Activated B cell treated with CpG ODN at 0.5 μM for 24 hours (primary cell): Measurements from ENCODE around the gene DNASE1. TPM values are rescaled to one million over a fixed set of nuclear protein-coding genes. Genes with fewer than 3 reads are reported as not detected.

Experiments
- ATAC-seq: fragments of 200-7000 bp; cut with Tn5 transposase; one replicate; pipeline ENCODE4 v1.10.0; 2021; ENCODE audit warnings: low read depth, mild to moderate bottlenecking, moderate library complexity
- CTCF ChIA-PET: fragments of 350-600 bp; sonication (Branson Sonifier 250); formaldehyde crosslinking; loops from one replicate; lab custom pipeline; 2021; ENCODE audit warnings: antibody characterized with exemption; lab: Charles Lee
- POLR2A ChIA-PET: fragments of 350-600 bp; sonication (Branson Sonifier 250); formaldehyde crosslinking; loops from one replicate; lab custom pipeline; 2021; ENCODE audit warnings: antibody characterized with exemption; lab: Charles Lee
- DNase-seq: peaks from one replicate; pipeline ENCODE4 v3.0.0; 2022
- H3K27ac Mint-ChIP-seq: one replicate; pipeline ENCODE4 v1.8.0; 2020; ENCODE audit warnings: mixed read lengths
- H3K27me3 Mint-ChIP-seq: one replicate; pipeline ENCODE4 v1.8.0; 2021; ENCODE audit warnings: mixed read lengths
- H3K36me3 Mint-ChIP-seq: one replicate; pipeline ENCODE4 v1.8.0; 2021; ENCODE audit warnings: low read depth, mixed read lengths
- H3K4me1 Mint-ChIP-seq: one replicate; pipeline ENCODE4 v1.8.0; 2021; ENCODE audit warnings: mixed read lengths
- H3K4me3 Mint-ChIP-seq: one replicate; pipeline ENCODE4 v1.8.0; 2020; ENCODE audit warnings: mild to moderate bottlenecking, mixed read lengths
- H3K9me3 Mint-ChIP-seq: one replicate; pipeline ENCODE4 v1.8.0; 2020; ENCODE audit warnings: mixed read lengths
- intact Hi-C: fragments of 100-400 bp; cut with micrococcal nuclease; formaldehyde crosslinking; loops from one replicate; pipeline ENCODE4 v1.15.1; 2024
- total RNA-seq: library from RNA; stranded (reverse); gene quantifications from 2 replicates; pipeline ENCODE4 v1.2.3, GENCODE V29; 2022
- TF ChIP-seq, protein P1 (sequence below): fragments of 200-600 bp; IDR thresholded peaks from one replicate; pipeline ENCODE4 v1.8.0; 2022; ENCODE audit warnings: antibody characterized with exemption, mild to moderate bottlenecking

Gene DNASE1
- total RNA-seq, 1 donor from 2014 or later: 28.5 TPM

DNA sequence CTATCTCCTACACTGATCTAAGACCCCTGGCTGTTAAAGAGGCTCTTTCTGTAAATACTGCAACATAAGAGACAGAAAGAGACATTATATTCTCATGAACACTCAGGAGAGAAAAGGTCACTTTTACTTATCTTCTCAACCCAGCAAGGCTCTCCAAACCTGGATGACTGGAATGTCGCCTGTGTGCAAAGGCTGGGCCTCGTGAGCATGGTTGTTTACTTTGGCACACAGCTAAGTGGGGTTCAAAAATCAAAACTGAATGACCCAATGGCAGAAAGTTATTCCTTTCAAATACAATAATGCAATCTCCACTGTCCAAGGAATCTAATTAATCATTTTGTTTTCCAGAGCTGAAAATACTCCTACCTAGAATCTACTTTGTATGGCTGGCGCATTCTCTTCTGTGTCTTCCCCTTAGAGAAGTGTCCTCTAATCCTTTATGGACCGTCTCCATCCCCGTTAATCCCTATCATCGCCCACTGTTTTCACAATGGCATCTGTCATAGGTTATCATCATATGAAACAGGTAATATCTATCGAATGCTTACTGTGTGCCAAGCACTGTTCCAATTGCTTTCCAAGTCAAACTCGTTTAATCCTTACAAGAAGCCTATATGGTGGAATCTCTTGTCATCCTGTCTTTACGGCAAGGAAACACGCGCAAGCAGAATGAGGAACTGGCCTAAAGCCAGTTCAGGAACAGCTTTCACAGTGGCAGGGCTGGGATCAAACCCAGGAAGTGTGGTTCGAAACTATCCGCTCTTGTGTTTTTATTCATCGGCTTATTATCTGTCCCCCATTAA, 44.4 kb upstream of the DNASE1 start:
- Mint-ChIP-seq H3K27me3 (no peaks in the 10 kb centered on the region), H3K27ac (no peak overlapping the region), H3K4me1 (peaks cover 58% of the 10 kb centered on the region), H3K4me3 (peak overlapping the region; percentile 100), H3K36me3 (peaks cover 23% of the 10 kb centered on the region), H3K9me3 (no peaks in the 10 kb centered on the region)
- DNase-seq (no peak), ATAC-seq (no peak)
- POLR2A ChIA-PET: no interaction called here
- CTCF ChIA-PET: interaction anchor here (0.8 kb wide), 1 partner anchor 44 kb away, joined by 3 read pairs; the partner anchor contains the start of gene DNASE1
- TF ChIP-seq, protein P1, sequence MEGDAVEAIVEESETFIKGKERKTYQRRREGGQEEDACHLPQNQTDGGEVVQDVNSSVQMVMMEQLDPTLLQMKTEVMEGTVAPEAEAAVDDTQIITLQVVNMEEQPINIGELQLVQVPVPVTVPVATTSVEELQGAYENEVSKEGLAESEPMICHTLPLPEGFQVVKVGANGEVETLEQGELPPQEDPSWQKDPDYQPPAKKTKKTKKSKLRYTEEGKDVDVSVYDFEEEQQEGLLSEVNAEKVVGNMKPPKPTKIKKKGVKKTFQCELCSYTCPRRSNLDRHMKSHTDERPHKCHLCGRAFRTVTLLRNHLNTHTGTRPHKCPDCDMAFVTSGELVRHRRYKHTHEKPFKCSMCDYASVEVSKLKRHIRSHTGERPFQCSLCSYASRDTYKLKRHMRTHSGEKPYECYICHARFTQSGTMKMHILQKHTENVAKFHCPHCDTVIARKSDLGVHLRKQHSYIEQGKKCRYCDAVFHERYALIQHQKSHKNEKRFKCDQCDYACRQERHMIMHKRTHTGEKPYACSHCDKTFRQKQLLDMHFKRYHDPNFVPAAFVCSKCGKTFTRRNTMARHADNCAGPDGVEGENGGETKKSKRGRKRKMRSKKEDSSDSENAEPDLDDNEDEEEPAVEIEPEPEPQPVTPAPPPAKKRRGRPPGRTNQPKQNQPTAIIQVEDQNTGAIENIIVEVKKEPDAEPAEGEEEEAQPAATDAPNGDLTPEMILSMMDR: no peak
- intact Hi-C loops: loop anchor here (2.0 to 10.0 kb wide), 7 partner anchors 23 to 662 kb away; partner anchors contain the start of genes CREBBP, NLRC3 and TFAP4

DNA sequence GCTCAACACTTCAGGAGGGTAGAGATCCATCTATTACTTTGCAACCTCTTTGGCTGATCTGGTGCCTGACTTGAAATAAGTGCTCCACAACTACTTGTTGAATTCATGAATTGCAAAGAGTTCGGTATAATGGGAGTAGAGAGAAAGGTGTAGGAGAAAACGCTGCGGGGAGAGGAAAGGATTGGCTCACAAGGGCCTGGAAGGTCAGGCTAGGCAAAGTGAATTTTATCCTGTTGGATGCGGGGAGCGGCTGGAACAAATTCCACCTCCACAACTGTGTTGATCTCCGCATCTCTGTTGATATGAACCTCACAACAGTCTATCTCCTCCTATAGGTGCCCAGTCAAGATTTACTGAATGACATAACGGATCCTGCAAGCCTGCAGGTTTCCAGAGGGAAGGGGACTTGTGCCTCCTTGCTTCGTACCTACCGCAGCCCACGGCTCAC, 43.8 kb upstream of the DNASE1 start:
- intact Hi-C loops: loop anchor here (1.0 to 10.0 kb wide), 11 partner anchors 16 to 662 kb away; partner anchors contain the start of genes CREBBP, DNASE1, NLRC3 and TFAP4
- peaks cover 30% of the 10 kb centered on the region for H3K36me3 Mint-ChIP-seq
- DNase-seq: no peak
- no peaks in the 10 kb centered on the region for H3K9me3 Mint-ChIP-seq
- no peak for ATAC-seq
- H3K27ac Mint-ChIP-seq: peak overlapping the region; percentile 47
- H3K4me1 Mint-ChIP-seq: peaks cover 61% of the 10 kb centered on the region
- no peaks in the 10 kb centered on the region for H3K27me3 Mint-ChIP-seq
- peak overlapping the region; percentile 100 for H3K4me3 Mint-ChIP-seq
- ChIA-PET CTCF (no interaction called here), POLR2A (no interaction called here)
- TF ChIP-seq, protein P1: no peak

DNA sequence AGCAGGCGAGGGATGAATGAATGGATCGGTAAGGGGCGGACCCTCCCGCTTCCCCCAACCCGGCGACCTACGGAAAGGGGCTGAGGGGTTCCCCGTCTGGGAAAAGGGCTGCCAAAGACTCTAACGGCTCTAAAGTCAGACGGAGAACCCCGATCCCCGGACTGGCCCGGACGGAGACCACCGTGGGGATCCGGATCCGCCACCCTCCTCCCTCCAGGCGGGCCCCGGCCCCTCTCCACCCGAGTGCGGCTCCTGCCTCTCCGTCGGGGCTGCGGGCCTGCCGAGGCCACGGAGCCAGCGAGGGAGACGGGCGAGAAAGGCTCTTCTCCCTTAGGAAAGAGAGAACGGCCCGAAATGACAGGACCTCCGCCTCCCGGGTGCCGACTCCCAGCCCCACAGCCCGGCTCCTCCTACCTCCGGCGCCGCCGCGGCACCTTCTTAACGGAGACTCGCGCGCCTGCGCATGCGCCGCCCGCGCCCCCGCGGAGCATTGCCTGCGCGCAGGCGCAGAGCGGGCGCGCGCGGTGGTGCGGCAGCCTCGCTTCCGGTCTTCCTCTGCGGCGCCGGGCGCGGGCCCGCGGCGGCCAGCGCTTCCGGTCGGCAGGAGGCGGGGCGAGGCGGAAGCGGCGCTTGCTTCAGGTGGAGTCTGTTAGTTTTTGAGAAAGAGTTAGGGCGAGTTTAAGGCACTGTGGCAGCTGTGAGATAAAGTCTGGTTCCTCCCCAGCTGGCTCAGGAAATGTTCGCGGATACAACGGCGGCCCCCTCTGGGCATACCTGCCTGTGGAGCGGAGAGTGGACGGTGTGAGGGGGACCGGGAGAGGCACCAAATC, 43.1 kb upstream of the DNASE1 start, which contains the start of gene SLX4:
Gene SLX4 (minus strand): TSS at position 461 of the 830 bp plus-strand sequence. CDS start 2,642 bp downstream, outside the sequence.
- H3K27me3 Mint-ChIP-seq: no peaks in the 10 kb centered on the region
- ATAC-seq (peak; percentile 85), DNase-seq (peak; percentile 95)
- intact Hi-C loops: loop anchor here (1.0 to 10.0 kb wide), 11 partner anchors 15 to 661 kb away; partner anchors contain the start of genes CREBBP, DNASE1, NLRC3 and TFAP4
- H3K9me3 Mint-ChIP-seq: no peaks in the 10 kb centered on the region
- peak within 1 kb of the TSS; percentile 96 for H3K27ac Mint-ChIP-seq
- ChIA-PET POLR2A (interaction anchor here (0.6 to 1.4 kb wide), 10 partner anchors 11 to 329 kb away, joined by 3 to 8 read pairs (median 4); partner anchors contain the start of gene TRAP1), CTCF (interaction anchor here (0.9 kb wide), 1 partner anchor 85 kb away, joined by 3 read pairs; no protein-coding TSS in a partner anchor)
- TF ChIP-seq, protein P1: no peak
- H3K36me3 Mint-ChIP-seq: peaks cover 25% of the 10 kb centered on the region
- H3K4me3 Mint-ChIP-seq: peak within 1 kb of the TSS; percentile 100
- peaks cover 60% of the 10 kb centered on the region for H3K4me1 Mint-ChIP-seq

DNA sequence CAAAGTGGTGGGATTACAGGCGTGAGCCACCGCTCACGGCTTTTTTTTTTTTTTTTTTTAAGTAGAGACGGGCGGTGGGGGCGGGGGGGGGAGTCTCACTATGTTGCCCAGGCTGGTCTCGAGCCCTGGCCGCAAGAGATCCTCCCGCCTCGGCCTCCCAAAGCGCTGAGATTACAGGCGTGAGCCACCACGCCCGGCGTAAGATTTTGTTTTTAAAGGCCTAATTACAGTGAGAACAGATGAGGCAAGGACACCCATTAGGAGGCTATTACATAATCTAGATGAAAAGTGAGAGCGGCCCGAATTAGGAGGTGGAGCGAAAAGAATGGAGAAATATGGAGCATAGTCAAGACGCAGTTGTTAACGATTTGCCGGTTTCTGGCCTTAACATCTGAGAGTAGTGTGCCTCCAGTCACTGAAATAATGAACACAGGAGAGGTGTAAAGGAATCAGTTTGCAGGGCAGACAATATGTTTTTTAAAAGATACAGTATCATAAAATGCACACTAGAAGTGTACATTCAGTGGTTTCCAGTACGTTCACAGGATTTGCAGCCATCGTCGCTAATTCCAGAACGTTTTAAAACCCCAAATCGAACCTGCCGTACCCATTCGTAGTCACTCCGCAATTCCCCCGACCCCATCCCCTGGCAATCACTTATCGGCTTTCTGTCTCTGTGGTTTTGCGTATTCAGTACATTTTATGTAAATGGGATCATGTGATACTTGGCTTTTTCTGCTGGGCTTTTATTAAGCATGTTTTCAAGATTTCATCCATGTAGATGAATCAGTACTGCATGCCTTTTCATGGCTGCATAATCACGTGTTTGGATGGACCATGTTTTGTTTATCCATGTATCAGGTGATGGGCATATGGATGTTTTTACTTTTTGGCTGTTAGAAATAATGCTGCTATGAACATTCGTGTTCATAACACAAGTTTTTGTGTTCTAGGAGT, 41.7 kb upstream of the DNASE1 start:
- DNase-seq (no peak), ATAC-seq (no peak)
- CTCF ChIA-PET: interaction anchor here (0.9 kb wide), 1 partner anchor 32 kb away, joined by 3 read pairs; no protein-coding TSS in a partner anchor
- Mint-ChIP-seq H3K4me3 (peak overlapping the region; percentile 100), H3K27me3 (no peaks in the 10 kb centered on the region), H3K4me1 (peaks cover 49% of the 10 kb centered on the region), H3K27ac (peak overlapping the region; percentile 57), H3K36me3 (peaks cover 26% of the 10 kb centered on the region), H3K9me3 (no peaks in the 10 kb centered on the region)
- TF ChIP-seq, protein P1: no peak
- POLR2A ChIA-PET: interaction anchor here (0.8 to 1.4 kb wide), 8 partner anchors 9 to 330 kb away, joined by 3 to 8 read pairs (median 5); partner anchors contain the start of gene TRAP1
- intact Hi-C loops: loop anchor here (5.0 to 10.0 kb wide), 2 partner anchors 458 to 660 kb away; partner anchors contain the start of gene TFAP4
